NT2/D1 (cell line): ENCODE measurements around the gene SNAI3.

Source experiments
- YY1 ChIP-seq: IDR thresholded peaks from 2 replicates; pipeline ENCODE4 v1.6.1; 2011; ENCODE audit not compliant: insufficient read length, insufficient read depth
- ZNF274 ChIP-seq: IDR thresholded peaks from 2 replicates; pipeline ENCODE4 v1.6.1; 2011; ENCODE audit warnings: mild to moderate bottlenecking, low read depth, low read length

DNA sequence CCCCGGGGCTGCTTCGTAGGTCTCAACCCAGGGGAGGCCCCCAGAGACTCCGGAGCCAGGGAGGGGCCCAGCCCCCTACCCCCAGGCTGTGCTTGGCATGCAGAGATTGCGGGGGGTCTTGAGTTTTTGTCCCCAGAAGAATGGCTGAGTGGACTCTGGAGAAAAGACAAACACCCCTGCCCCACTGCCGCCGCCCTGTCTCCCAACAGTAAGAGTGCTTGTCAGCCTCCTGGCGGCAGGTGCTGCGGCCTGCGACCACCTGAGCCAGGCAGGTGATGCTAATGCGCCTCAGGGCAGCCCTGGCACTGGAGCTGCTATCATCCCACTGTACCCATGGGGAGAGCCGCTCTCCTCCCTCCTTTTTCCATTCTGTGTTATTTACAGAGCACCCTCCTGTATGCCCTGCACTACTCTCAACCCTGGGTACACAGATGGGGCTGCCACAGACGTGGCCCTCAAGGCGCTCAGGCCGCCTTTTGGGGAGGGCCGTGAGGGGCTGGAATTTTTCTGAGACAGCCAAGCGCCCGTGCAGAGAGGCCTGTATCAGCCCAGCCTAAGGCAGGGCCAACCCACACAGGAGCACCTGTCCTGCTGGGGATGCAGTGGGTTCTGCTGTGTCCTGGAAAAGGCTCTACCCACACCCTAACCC lies 50.5 kb downstream of the SNAI3 start:
- TF ChIP-seq YY1 (no peak), ZNF274 (no peak)
